Measurements from ENCODE around the gene HMGB4.

Gene HMGB4

GRCh38 chr1:33863779-33864178 is at the start of gene HMGB4:
Gene HMGB4, plus strand, starts transcription at chr1:33864079. Its CDS starts 113 bp downstream, at chr1:33864192.
- no peak for DNase-seq (ENCODE audit: low read depth in 2 of 2)

GRCh38 chr1:33814166-33814565 is 49.7 kb upstream of the HMGB4 start:
- DNase-seq (ENCODE audit: low read depth in 2 of 2), result no peak

GRCh38 chr1:33815061-33815460 is 48.8 kb upstream of the HMGB4 start:
- no peak for DNase-seq (ENCODE audit: low read depth in 2 of 2)

- no peak for DNase-seq (ENCODE audit: low read depth in 2 of 2)
These were observed 45.8 kb upstream of the HMGB4 start for GRCh38 chr1:33818071-33818470.

GRCh38 chr1:33819290-33819912 is 44.5 kb upstream of the HMGB4 start:
- no peak for DNase-seq (ENCODE audit: low read depth in 2 of 2)

GRCh38 chr1:33819913-33820311 is 44.0 kb upstream of the HMGB4 start:
- DNase-seq (ENCODE audit: low read depth in 2 of 2), result no peak

GRCh38 chr1:33820804-33821203 is 43.1 kb upstream of the HMGB4 start:
- DNase-seq (ENCODE audit: low read depth in 2 of 2), result no peak

- DNase-seq (ENCODE audit: low read depth in 2 of 2), result no peak
These were observed 42.6 kb upstream of the HMGB4 start for GRCh38 chr1:33821291-33821690.

GRCh38 chr1:33822396-33822795 is 41.5 kb upstream of the HMGB4 start:
- DNase-seq (ENCODE audit: low read depth in 2 of 2), result no peak

- DNase-seq (ENCODE audit: low read depth in 2 of 2), result no peak
These were observed 40.5 kb upstream of the HMGB4 start for GRCh38 chr1:33823401-33823800.

- DNase-seq (ENCODE audit: low read depth in 2 of 2), result no peak
These were observed 40.0 kb upstream of the HMGB4 start for GRCh38 chr1:33823830-33824229.

GRCh38 chr1:33824321-33824720 is 39.6 kb upstream of the HMGB4 start:
- no peak for DNase-seq (ENCODE audit: low read depth in 2 of 2)

GRCh38 chr1:33824971-33825370 is 38.9 kb upstream of the HMGB4 start:
- no peak for DNase-seq (ENCODE audit: low read depth in 2 of 2)

- no peak for DNase-seq (ENCODE audit: low read depth in 2 of 2)
These were observed 38.4 kb upstream of the HMGB4 start for GRCh38 chr1:33825506-33825905.

- no peak for DNase-seq (ENCODE audit: low read depth in 2 of 2)
These were observed 37.6 kb upstream of the HMGB4 start for GRCh38 chr1:33826311-33826710.

GRCh38 chr1:33826711-33827110 is 37.2 kb upstream of the HMGB4 start:
- DNase-seq (ENCODE audit: low read depth in 2 of 2), result no peak

- no peak for DNase-seq (ENCODE audit: low read depth in 2 of 2)
These were observed 35.8 kb upstream of the HMGB4 start for GRCh38 chr1:33828059-33828458.

GRCh38 chr1:33828654-33829053 is 35.2 kb upstream of the HMGB4 start:
- DNase-seq (ENCODE audit: low read depth in 2 of 2), result no peak

GRCh38 chr1:33836911-33837310 is 27.0 kb upstream of the HMGB4 start:
- no peak for DNase-seq (ENCODE audit: low read depth in 2 of 2)

- DNase-seq (ENCODE audit: low read depth in 2 of 2), result no peak
These were observed 26.2 kb upstream of the HMGB4 start for GRCh38 chr1:33837635-33838034.

- DNase-seq (ENCODE audit: low read depth in 2 of 2), result no peak
These were observed 22.4 kb upstream of the HMGB4 start for GRCh38 chr1:33841494-33841893.

GRCh38 chr1:33842348-33842747 is 21.5 kb upstream of the HMGB4 start:
- DNase-seq (ENCODE audit: low read depth in 2 of 2), result no peak

- no peak for DNase-seq (ENCODE audit: low read depth in 2 of 2)
These were observed 19.7 kb upstream of the HMGB4 start for GRCh38 chr1:33844166-33844565.

- DNase-seq (ENCODE audit: low read depth in 2 of 2), result no peak
These were observed 17.0 kb upstream of the HMGB4 start for GRCh38 chr1:33846861-33847260.

Measured in stimulated activated CD8-positive, alpha-beta memory T cell treated with anti-CD3 and anti-CD28 coated beads, Interleukin-2, amount 100 ng/mL, for 1 hour (primary cell).